Aorta (tissue), 5 donors: Measurements from ENCODE around the gene IMMT. TPM values are rescaled to one million over a fixed set of nuclear protein-coding genes. Genes with fewer than 3 reads are reported as not detected.

Source experiments
- ATAC-seq: fragments of 200-7000 bp; cut with Tn5 transposase; one replicate; pipeline ENCODE4 v1.9.1; 2022; ENCODE audit warnings: moderate library complexity; ENCODE audit not compliant: low FRiP score
- DNase-seq, 2 donors: peaks; one replicate each; pipeline ENCODE4 v3.0.0-alpha.2; 2020
- H3K27ac ChIP-seq, 2 donors: one replicate each; pipeline ENCODE4 v1.5.1; 2013; ENCODE audit warnings: low read length in 2 of 2, mild to moderate bottlenecking in 2 of 2, moderate library complexity in 2 of 2, control low read depth in 1 of 2, inconsistent platforms in 1 of 2, low read depth in 1 of 2
- H3K27me3 ChIP-seq, 2 donors: one replicate each; pipeline ENCODE4 v1.6.1; 2013; ENCODE audit warnings: control low read depth in 1 of 2, low read length in 1 of 2, mild to moderate bottlenecking in 1 of 2, moderate library complexity in 1 of 2; ENCODE audit not compliant: insufficient read depth in 2 of 2, control insufficient read depth in 1 of 2
- H3K36me3 ChIP-seq, 2 donors: one replicate each; pipeline ENCODE4 v1.6.1; 2013; ENCODE audit warnings: control low read depth in 1 of 2, low read length in 1 of 2, mild to moderate bottlenecking in 1 of 2; ENCODE audit not compliant: insufficient read depth in 2 of 2, control insufficient read depth in 1 of 2
- H3K4me1 ChIP-seq, 2 donors: one replicate each; pipeline ENCODE4 v1.6.1; 2013; ENCODE audit warnings: low read length in 2 of 2, control low read depth in 1 of 2, mild to moderate bottlenecking in 1 of 2, moderate library complexity in 1 of 2; ENCODE audit not compliant: insufficient read depth in 2 of 2, control insufficient read depth in 1 of 2
- H3K4me3 ChIP-seq, 2 donors: one replicate each; pipeline ENCODE4 v1.5.1; 2013; ENCODE audit warnings: low read length in 2 of 2, control low read depth in 1 of 2, mild to moderate bottlenecking in 1 of 2
- H3K9me3 ChIP-seq: one replicate; pipeline ENCODE4 v1.6.1; 2013; ENCODE audit warnings: mild to moderate bottlenecking, low read length; ENCODE audit not compliant: control insufficient read depth
- WGBS, 2 donors: extraction: QIAGEN DNeasy Blood & Tissue Kit; methylation state at CpG; one replicate each; pipeline ENCODE4 v1.1.7; 2013; 5-methylcytosine and 5-hydroxymethylcytosine counted together
- intact Hi-C, 2 donors: fragments of 100-400 bp; cut with DNase I; formaldehyde crosslinking; loops; one replicate each; pipeline versions ENCODE4 v1.14.2 to v1.15.0; 2022
- polyA plus RNA-seq, 2 donors: library from polyadenylated mRNA; stranded (reverse); fragments of 200-250 nt; gene quantifications; one replicate each; pipeline ENCODE4 v1.2.3, GENCODE V29; 2013
- total RNA-seq, 2 donors: library from RNA; stranded (reverse); fragmentation: NEBNext Ultra II Directional; extraction: Animal tissue kit (Norgen Biotek cat#: 25700); gene quantifications; one replicate each; pipeline ENCODE4 v1.2.1, GENCODE V29; 2021
- donor health status: healthy with polysubstance abuse.
- donor health status: Bipolar disorder and iron deficiency.
- donor health status: DM: no; HTN: no; CAD: no.
- donor health status: DM: no; HTN: no; CAD: no.
- donor health status: DM: yes; HTN: yes; CAD: no.

IMMT gene
- total and polyA plus RNA-seq, 4 donors = 34.7 to 81.2 (median 57.9) TPM

GRCh38 chr2:86105969-86106945, 89.0 kb downstream of the IMMT start, which contains the start of gene PTCD3:
TSS of gene PTCD3 (plus strand) at chr2:86106235. CDS start at chr2:86106248, 13 bp downstream.
- Histone ChIP-seq H3K9me3 (no peaks in the 10 kb centered on the region), H3K4me3 (peak within 1 kb of the TSS; percentile 76 to 90), H3K27ac (peak within 1 kb of the TSS in 1 of 2 donors; percentile 73), H3K36me3 (peaks cover 2 to 3% of the 10 kb centered on the region in 2 donors), H3K27me3 (no peaks in the 10 kb centered on the region), H3K4me1 (peaks cover 0 to 4% of the 10 kb centered on the region in 2 donors)
- ATAC-seq (peak; percentile 98), DNase-seq (peak; percentile 97)
- WGBS, 2 donors = 0% methylated on average over 44 of the region's 44 CpGs
- intact Hi-C loops = no loop called here

- WGBS, 2 donors = 0% methylated on average over 38 of the region's 38 CpGs
- intact Hi-C loops = no loop called here
These were observed 89.9 kb downstream of the IMMT start, which contains the start of gene POLR1A for GRCh38 chr2:86105252-86105968. TSS of gene POLR1A (minus strand) at chr2:86105886. CDS start at chr2:86105776, 110 bp downstream.

GRCh38 chr2:86102157-86102556, 93.1 kb downstream of the IMMT start:
- intact Hi-C loops = no loop called here
- DNase-seq (no peak), ATAC-seq (no peak)
- peaks cover 0 to 3% of the 10 kb centered on the region in 2 donors for H3K36me3 ChIP-seq
- H3K4me3 ChIP-seq = no peak overlapping the region
- no peaks in the 10 kb centered on the region for H3K27me3 ChIP-seq
- peaks cover 0 to 4% of the 10 kb centered on the region in 2 donors for H3K4me1 ChIP-seq
- no peak overlapping the region for H3K27ac ChIP-seq
- no peaks in the 10 kb centered on the region for H3K9me3 ChIP-seq

More at GRCh38 chr2:86105252-86105968, 89.9 kb downstream of the IMMT start, which contains the start of gene POLR1A:
- peak within 1 kb of the TSS; percentile 76 to 90 for H3K4me3 ChIP-seq
- DNase-seq (peak; percentile 93 to 94), ATAC-seq (peak; percentile 97)
- H3K4me1 ChIP-seq = peaks cover 0 to 4% of the 10 kb centered on the region in 2 donors
- peak within 1 kb of the TSS in 1 of 2 donors; percentile 73 for H3K27ac ChIP-seq
- peaks cover 0 to 3% of the 10 kb centered on the region in 2 donors for H3K36me3 ChIP-seq
- no peaks in the 10 kb centered on the region for H3K27me3 ChIP-seq
- H3K9me3 ChIP-seq = no peaks in the 10 kb centered on the region

- H3K4me3 ChIP-seq = no peak overlapping the region
- WGBS, 2 donors = 95 to 96% methylated on average over 1 of the region's 1 CpG
- intact Hi-C loops = no loop called here
- ATAC-seq = no peak
- H3K27me3 ChIP-seq = no peaks in the 10 kb centered on the region
- H3K27ac ChIP-seq = no peak overlapping the region
- H3K36me3 ChIP-seq = peaks cover 0 to 3% of the 10 kb centered on the region in 2 donors
- no peaks in the 10 kb centered on the region for H3K9me3 ChIP-seq
- DNase-seq = no peak
- no peaks in the 10 kb centered on the region for H3K4me1 ChIP-seq
These were observed 97.3 kb downstream of the IMMT start for GRCh38 chr2:86097913-86098312.

DNA sequence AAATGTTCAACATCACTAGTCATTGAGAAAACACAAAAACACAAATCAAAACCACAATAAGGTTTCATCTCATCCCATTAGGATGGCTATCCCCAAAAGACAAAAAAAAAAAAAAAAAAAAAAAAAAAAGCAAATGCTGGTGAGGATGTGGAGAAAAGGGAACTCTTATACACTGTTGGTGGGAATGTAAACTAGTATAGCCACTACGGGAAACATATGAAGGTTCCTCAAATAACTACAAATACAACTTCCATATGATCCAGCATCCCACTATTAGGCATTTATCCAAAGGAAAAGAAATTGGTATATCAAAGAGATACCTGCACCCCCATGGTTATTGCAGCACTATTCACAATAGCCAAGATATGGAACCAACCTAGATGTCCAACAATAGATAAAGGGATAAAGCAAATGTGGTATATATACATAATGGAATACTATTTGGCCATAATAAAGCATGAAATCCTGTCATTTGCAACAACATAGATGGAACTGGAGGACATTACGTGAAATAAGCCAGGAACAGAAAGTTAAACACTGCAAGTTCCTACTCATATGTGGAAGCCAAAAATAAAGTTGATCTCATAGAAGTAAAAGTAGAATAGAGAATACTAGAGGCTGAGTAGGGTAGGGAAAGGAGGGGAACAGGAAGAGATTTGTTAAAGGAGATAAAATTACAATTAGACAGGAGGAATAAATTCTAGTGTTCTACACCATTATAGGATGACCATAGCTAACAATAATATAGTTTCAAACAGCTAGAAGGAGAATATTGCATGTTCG, 98.0 kb downstream of the IMMT start:
- intact Hi-C loops = no loop called here
- Histone ChIP-seq H3K4me3 (no peak overlapping the region), H3K9me3 (no peaks in the 10 kb centered on the region), H3K4me1 (no peaks in the 10 kb centered on the region), H3K36me3 (peaks cover 0 to 3% of the 10 kb centered on the region in 2 donors), H3K27me3 (no peaks in the 10 kb centered on the region), H3K27ac (no peak overlapping the region)
- no peak for DNase-seq
- WGBS, 2 donors = 83 to 87% methylated on average over 3 of the region's 3 CpGs
- no peak for ATAC-seq

GRCh38 chr2:86094229-86094628, 101.0 kb downstream of the IMMT start:
- Histone ChIP-seq H3K27me3 (no peaks in the 10 kb centered on the region), H3K27ac (no peak overlapping the region), H3K4me3 (no peak overlapping the region), H3K4me1 (no peaks in the 10 kb centered on the region), H3K36me3 (no peaks in the 10 kb centered on the region), H3K9me3 (no peaks in the 10 kb centered on the region)
- WGBS, 2 donors = 53 to 66% methylated on average over 1 of the region's 1 CpG
- intact Hi-C loops = no loop called here
- no peak for DNase-seq
- no peak for ATAC-seq
